Mucosa of descending colon (tissue), 3 donors: ENCODE results near the gene PHF2. TPM values are rescaled to one million over a fixed set of nuclear protein-coding genes. Genes with fewer than 3 reads are reported as not detected.
A peak's percentile ranks its signal among the peaks of the same experiment; 100 is the strongest.

Experiments
- ATAC-seq: fragments of 200-7000 bp; cut with Tn5 transposase; one replicate; pipeline ENCODE4 v1.9.1; 2020; ENCODE audit warnings: mild to moderate bottlenecking, moderate library complexity
- DNase-seq, 3 donors: peaks; one replicate each; pipeline ENCODE4 v3.0.0-alpha.2; 2020
- H3K36me3 ChIP-seq: fragments of 200-600 bp; one replicate; pipeline ENCODE4 v1.8.0; 2021; ENCODE audit warnings: low read depth, mild to moderate bottlenecking
- H3K4me1 ChIP-seq: fragments of 200-600 bp; one replicate; pipeline ENCODE4 v1.8.0; 2021; ENCODE audit warnings: low read depth, mild to moderate bottlenecking
- H3K4me3 ChIP-seq: fragments of 200-600 bp; one replicate; pipeline ENCODE4 v1.8.0; 2021; ENCODE audit warnings: mild to moderate bottlenecking
- H3K9me3 ChIP-seq: fragments of 200-600 bp; one replicate; pipeline ENCODE4 v1.8.0; 2021; ENCODE audit warnings: mild to moderate bottlenecking
- CTCF ChIP-seq: fragments of 200-600 bp; IDR thresholded peaks from one replicate; pipeline ENCODE4 v1.8.0; 2022; ENCODE audit warnings: antibody characterized with exemption, mild to moderate bottlenecking
- intact Hi-C, 2 donors: fragments of 100-400 bp; cut with DNase I in 1 of 2; cut with micrococcal nuclease in 1 of 2; formaldehyde crosslinking; loops; one replicate each; pipeline versions ENCODE4 v1.11.0 to v1.11.1; 2022; cut with DNase I, micrococcal nuclease
- total RNA-seq, 3 donors: library from RNA; stranded (reverse); fragmentation: NEBNext Ultra II Directional in 2 of 3; extraction: Animal tissue kit (Norgen Biotek cat#: 25700) in 2 of 3; gene quantifications; one replicate each; pipeline versions ENCODE4 v1.2.1 to v1.2.4, GENCODE V29; 2021 to 2023
- donor health status: DM: no; HTN: no; CAD: no; lungs with moderate emphysema.
- donor health status: DM: no; HTN: no; CAD: no.
- donor health status: DM: no; HTN: yes; CAD: no.

PHF2 gene
- total RNA-seq, 3 donors from 2014 or later: 19.1 to 42.9 (median 21.7) TPM

GRCh38 chr9:93573516-93573828, 2.9 kb upstream of the PHF2 start:
- Histone ChIP-seq H3K36me3 (no peaks in the 10 kb centered on the region), H3K4me3 (no peak overlapping the region), H3K9me3 (peaks cover 3% of the 10 kb centered on the region), H3K4me1 (peaks cover 14% of the 10 kb centered on the region)
- no peak for TF ChIP-seq CTCF
- DNase-seq (no peak), ATAC-seq (no peak)
- intact Hi-C loops: no loop called here

GRCh38 chr9:93574091-93574899, 2.1 kb upstream of the PHF2 start:
- intact Hi-C loops: no loop called here
- DNase-seq (no peak), ATAC-seq (no peak)
- no peak for TF ChIP-seq CTCF
- H3K4me1 ChIP-seq: peaks cover 14% of the 10 kb centered on the region
- H3K4me3 ChIP-seq: no peak overlapping the region
- peaks cover 3% of the 10 kb centered on the region for H3K9me3 ChIP-seq
- no peaks in the 10 kb centered on the region for H3K36me3 ChIP-seq

GRCh38 chr9:93574900-93575795, 1.2 kb upstream of the PHF2 start:
- no peak for TF ChIP-seq CTCF
- Histone ChIP-seq H3K4me1 (peaks cover 20% of the 10 kb centered on the region), H3K36me3 (no peaks in the 10 kb centered on the region), H3K9me3 (peaks cover 3% of the 10 kb centered on the region), H3K4me3 (peak overlapping the region; percentile 74)
- ATAC-seq: no peak
- DNase-seq: no peak
- intact Hi-C loops: no loop called here

GRCh38 chr9:93575796-93576257, 557 bp upstream of the PHF2 start:
- intact Hi-C loops: no loop called here
- Histone ChIP-seq H3K9me3 (peaks cover 1% of the 10 kb centered on the region), H3K4me3 (peak overlapping the region; percentile 74), H3K4me1 (peaks cover 21% of the 10 kb centered on the region), H3K36me3 (no peaks in the 10 kb centered on the region)
- TF ChIP-seq CTCF: no peak
- peak; percentile 56 for ATAC-seq
- peak; percentile 65 to 76 (median 73) for DNase-seq

- Histone ChIP-seq H3K4me3 (peak overlapping the region; percentile 74), H3K36me3 (no peaks in the 10 kb centered on the region), H3K9me3 (no peaks in the 10 kb centered on the region), H3K4me1 (peaks cover 31% of the 10 kb centered on the region)
- intact Hi-C loops: no loop called here
- DNase-seq (peak in 1 of 3 donors; percentile 64), ATAC-seq (peak; percentile 40)
- TF ChIP-seq CTCF: no peak
These were observed 942 bp downstream of the PHF2 start for GRCh38 chr9:93577078-93577974.
